ENCODE results near the gene COQ2.
"Not testable (repeated sequence)": the region's sequence is repeated elsewhere in the genome, so short reads cannot be mapped to it uniquely, and the experiment has no call there.

The COQ2 gene

DNA sequence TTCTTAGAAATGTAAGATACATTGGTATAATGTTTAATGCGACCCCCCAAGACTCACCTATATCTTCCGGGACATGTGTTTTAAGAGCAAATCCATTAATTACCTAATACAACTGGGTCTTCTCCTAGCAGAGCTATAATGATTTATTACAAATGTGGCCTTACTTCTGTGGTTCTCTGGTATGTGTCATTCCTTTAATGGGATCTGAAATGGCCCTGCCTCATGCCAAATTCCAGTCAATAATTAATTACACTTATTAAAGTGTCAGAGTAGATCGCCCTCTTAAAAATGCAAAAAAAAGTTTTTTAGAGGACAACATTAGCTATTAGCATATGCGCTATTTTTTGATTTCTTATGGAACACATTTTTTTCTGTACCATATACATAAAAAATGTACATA is 33.1 kb upstream of the COQ2 start:
- Histone ChIP-seq H3K4me3 (ENCODE audit: insufficient read depth, low read depth, low read length) (no peak overlapping the region), H3K36me3 (ENCODE audit: control insufficient read depth, insufficient read depth, low read length) (no peaks in the 10 kb centered on the region), H3K9me3 (ENCODE audit: control insufficient read depth, low read length) (no peaks in the 10 kb centered on the region), H3K27ac (ENCODE audit: insufficient read depth, low read depth, low read length, poor library complexity, severe bottlenecking) (no peak overlapping the region), H3K27me3 (ENCODE audit: control insufficient read depth, insufficient read depth, low read length, poor library complexity, severe bottlenecking) (no peaks in the 10 kb centered on the region), H3K4me1 (ENCODE audit: control insufficient read depth, insufficient read depth, low read length) (no peaks in the 10 kb centered on the region)
- WGBS, 2 experiments: 96% methylated on average over 3 of the region's 4 CpGs; no CpG with 5 or more reads in 1 of the 2 experiments

DNA sequence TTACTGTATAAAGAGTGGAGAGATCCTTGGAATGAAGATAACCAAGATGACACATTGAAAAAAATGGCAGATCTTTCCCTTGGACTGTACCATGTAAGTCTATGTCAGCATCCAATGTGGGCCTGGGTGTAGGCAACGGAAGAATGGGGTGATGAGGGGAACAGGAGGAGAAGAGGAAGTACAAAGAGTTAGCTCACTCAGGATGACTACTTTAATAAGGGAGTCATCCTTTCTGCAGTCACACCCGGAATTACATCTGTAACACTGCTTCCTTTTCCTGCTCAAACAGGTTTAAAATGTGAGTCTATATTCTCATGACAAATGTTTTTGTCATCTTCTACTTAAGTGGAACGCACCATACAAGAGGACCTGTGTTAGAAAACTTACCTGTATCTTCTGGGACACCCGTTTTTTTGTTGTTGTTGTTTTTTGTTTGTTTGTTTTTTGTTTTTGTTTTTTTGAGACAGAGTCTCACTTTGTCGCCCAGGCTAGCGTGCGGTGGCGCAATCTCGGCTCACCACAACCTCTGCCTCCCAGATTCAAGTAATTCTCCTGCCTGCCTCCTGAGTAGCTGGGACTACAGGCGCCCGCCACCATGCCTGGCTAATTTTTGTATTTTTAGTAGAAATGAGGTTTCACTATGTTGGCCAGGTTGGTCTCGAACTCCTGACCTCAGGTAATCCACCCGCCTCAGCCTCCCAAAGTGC is 32.0 kb upstream of the COQ2 start:
- H3K4me1 ChIP-seq (ENCODE audit: control insufficient read depth, insufficient read depth, low read length): no peaks in the 10 kb centered on the region
- 83 to 89% methylated on average over 13 of the region's 13 CpGs for WGBS, 2 experiments

DNA sequence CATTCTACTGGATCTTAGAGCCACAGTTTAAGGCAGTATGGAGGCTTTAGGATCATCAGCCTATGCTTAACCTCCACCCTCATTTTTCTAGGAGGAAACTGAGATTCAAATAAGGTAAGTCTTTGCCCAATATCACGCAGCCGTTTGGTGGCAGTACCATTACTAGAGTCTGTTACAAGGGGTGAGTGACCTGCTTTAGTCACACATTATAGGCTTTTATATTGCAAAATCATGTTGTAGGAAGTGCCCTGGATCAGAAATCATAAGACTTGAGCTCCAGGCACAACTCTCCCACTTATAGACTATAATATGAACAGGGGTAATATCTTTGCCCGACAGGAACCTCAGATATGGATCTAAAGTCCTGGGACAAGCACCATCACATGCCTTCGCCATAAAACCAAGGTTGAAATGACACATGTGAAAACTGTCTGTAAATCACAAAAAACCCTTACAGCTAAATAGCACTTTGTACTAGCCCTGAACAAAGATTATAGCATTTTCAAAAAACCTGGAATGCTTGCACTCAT is 30.8 kb upstream of the COQ2 start:
- Histone ChIP-seq H3K27me3 (ENCODE audit: control insufficient read depth, insufficient read depth, low read length, poor library complexity, severe bottlenecking) (no peaks in the 10 kb centered on the region), H3K27ac (ENCODE audit: insufficient read depth, low read depth, low read length, poor library complexity, severe bottlenecking) (no peak overlapping the region), H3K4me3 (ENCODE audit: insufficient read depth, low read depth, low read length) (no peak overlapping the region), H3K9me3 (ENCODE audit: control insufficient read depth, low read length) (no peaks in the 10 kb centered on the region), H3K4me1 (ENCODE audit: control insufficient read depth, insufficient read depth, low read length) (no peaks in the 10 kb centered on the region), H3K36me3 (ENCODE audit: control insufficient read depth, insufficient read depth, low read length) (no peaks in the 10 kb centered on the region)
- 92 to 95% methylated on average over 4 of the region's 4 CpGs for WGBS, 2 experiments

More for the DNA sequence above, 32.0 kb upstream of the COQ2 start:
- Histone ChIP-seq H3K4me3 (ENCODE audit: insufficient read depth, low read depth, low read length) (no peak overlapping the region), H3K27ac (ENCODE audit: insufficient read depth, low read depth, low read length, poor library complexity, severe bottlenecking) (no peak overlapping the region), H3K27me3 (ENCODE audit: control insufficient read depth, insufficient read depth, low read length, poor library complexity, severe bottlenecking) (no peaks in the 10 kb centered on the region), H3K9me3 (ENCODE audit: control insufficient read depth, low read length) (no peaks in the 10 kb centered on the region), H3K36me3 (ENCODE audit: control insufficient read depth, insufficient read depth, low read length) (no peaks in the 10 kb centered on the region)

DNA sequence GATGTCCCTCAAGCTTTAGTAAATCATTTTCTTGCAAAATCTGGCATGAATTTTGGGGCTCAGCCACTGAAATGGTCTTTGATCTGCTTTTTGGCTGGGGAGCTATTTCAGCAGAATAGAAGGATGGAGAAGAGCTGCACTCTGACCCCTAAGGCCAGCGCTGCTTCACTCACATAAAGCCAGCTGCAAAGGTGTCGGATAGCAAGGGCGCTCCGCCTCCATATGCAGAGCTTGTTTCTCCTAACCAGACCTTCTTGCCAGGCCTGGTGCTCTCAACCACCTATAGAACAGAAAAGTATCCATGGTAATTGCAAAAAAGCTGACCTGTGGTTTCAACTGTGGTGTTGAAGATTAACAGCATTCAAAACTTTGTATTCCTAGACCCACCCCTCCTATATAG is 24.1 kb upstream of the COQ2 start:
- Histone ChIP-seq H3K27me3 (ENCODE audit: control insufficient read depth, insufficient read depth, low read length, poor library complexity, severe bottlenecking) (no peaks in the 10 kb centered on the region), H3K27ac (ENCODE audit: insufficient read depth, low read depth, low read length, poor library complexity, severe bottlenecking) (no peak overlapping the region), H3K36me3 (ENCODE audit: control insufficient read depth, insufficient read depth, low read length) (no peaks in the 10 kb centered on the region), H3K9me3 (ENCODE audit: control insufficient read depth, low read length) (no peaks in the 10 kb centered on the region), H3K4me1 (ENCODE audit: control insufficient read depth, insufficient read depth, low read length) (peaks cover 9% of the 10 kb centered on the region), H3K4me3 (ENCODE audit: insufficient read depth, low read depth, low read length) (no peak overlapping the region)
- WGBS, 2 experiments: 35 to 38% methylated on average over 4 of the region's 4 CpGs

DNA sequence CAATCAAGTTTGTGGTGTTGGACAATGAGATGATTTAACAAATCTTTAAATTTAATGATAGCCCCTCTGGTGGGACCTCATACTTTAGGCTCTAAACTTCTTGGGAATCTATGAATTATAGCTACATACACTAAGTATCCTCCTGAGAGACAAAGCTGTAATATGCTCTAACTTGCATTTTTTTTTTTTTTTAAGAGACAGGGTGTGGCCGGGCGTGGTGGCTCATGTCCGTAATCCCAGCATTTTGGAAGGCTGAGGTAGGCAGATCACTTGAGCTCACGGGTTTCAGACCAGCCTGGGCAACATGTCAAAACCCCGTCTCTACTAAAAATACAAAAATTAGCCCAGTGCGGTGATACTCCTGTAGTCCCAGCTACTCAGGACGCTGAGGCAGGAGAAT is 23.3 kb upstream of the COQ2 start:
- Histone ChIP-seq H3K4me3 (ENCODE audit: insufficient read depth, low read depth, low read length) (no peak overlapping the region), H3K36me3 (ENCODE audit: control insufficient read depth, insufficient read depth, low read length) (no peaks in the 10 kb centered on the region), H3K9me3 (ENCODE audit: control insufficient read depth, low read length) (no peaks in the 10 kb centered on the region), H3K27me3 (ENCODE audit: control insufficient read depth, insufficient read depth, low read length, poor library complexity, severe bottlenecking) (no peaks in the 10 kb centered on the region), H3K4me1 (ENCODE audit: control insufficient read depth, insufficient read depth, low read length) (peaks cover 9% of the 10 kb centered on the region), H3K27ac (ENCODE audit: insufficient read depth, low read depth, low read length, poor library complexity, severe bottlenecking) (no peak overlapping the region)
- WGBS, 2 experiments: 81% methylated on average over 7 of the region's 7 CpGs

DNA sequence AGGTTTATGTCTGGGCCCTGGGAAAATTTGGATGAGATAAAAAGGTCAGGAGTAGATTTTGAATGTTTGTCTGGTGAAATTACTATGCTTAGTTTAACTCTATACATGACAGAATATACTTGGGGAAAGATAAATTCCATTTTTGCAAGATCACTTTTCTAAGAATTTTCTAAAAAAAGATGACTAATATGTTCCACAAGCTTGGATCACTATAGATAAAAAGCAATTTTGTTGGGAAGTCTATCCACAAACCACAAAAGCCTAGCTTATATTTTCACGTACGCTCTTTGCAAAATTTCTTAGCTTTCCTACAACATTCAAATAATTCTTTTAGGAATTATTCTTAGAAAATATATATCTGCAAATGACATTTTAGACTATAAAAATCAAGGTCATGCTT is 20.6 kb upstream of the COQ2 start:
- no peaks in the 10 kb centered on the region for H3K36me3 ChIP-seq (ENCODE audit: control insufficient read depth, insufficient read depth, low read length)
- H3K27me3 ChIP-seq (ENCODE audit: control insufficient read depth, insufficient read depth, low read length, poor library complexity, severe bottlenecking): no peaks in the 10 kb centered on the region
- peaks cover 9% of the 10 kb centered on the region for H3K4me1 ChIP-seq (ENCODE audit: control insufficient read depth, insufficient read depth, low read length)
- WGBS, 2 experiments: 100% methylated on average over 1 of the region's 2 CpGs; no CpG with 5 or more reads in 1 of the 2 experiments
- no peak overlapping the region for H3K27ac ChIP-seq (ENCODE audit: insufficient read depth, low read depth, low read length, poor library complexity, severe bottlenecking)
- no peak overlapping the region for H3K4me3 ChIP-seq (ENCODE audit: insufficient read depth, low read depth, low read length)
- no peaks in the 10 kb centered on the region for H3K9me3 ChIP-seq (ENCODE audit: control insufficient read depth, low read length)

DNA sequence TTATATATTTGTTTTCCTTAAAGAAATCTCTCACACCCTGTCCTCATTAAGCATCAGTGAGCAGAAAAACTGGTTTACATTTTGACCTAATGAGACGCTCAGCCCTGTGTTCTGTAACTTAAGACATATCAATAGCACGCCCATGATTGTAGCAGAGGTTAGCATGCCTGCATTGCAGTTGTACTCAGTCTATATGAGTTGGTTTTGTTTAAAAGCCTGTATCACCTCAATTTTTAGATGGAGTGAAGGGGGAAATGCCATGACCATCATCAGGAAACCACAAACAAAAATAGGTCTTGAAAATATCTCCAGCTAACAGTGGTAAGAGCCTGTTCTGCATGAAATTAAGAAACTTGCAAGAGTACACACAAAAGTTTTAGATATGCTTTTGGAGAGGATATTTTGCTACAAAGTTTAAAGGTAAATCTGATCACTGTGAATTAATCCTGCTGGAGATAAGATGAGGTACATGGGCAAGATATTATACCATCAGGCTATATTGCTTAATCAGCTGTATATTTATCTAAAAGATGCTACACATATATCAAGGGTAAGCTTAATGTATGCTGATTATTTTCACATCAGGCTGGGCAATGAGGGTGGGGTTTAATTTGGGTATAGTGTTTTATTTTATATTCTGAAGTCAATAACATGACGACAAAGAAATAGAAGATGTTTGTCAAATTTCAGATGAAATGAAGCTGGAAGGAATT is 13.1 kb upstream of the COQ2 start:
- H3K27me3 ChIP-seq (ENCODE audit: control insufficient read depth, insufficient read depth, low read length, poor library complexity, severe bottlenecking): no peaks in the 10 kb centered on the region
- WGBS, 2 experiments: 93 to 94% methylated on average over 3 of the region's 3 CpGs
- H3K9me3 ChIP-seq (ENCODE audit: control insufficient read depth, low read length): no peaks in the 10 kb centered on the region
- no peak overlapping the region for H3K27ac ChIP-seq (ENCODE audit: insufficient read depth, low read depth, low read length, poor library complexity, severe bottlenecking)
- no peaks in the 10 kb centered on the region for H3K36me3 ChIP-seq (ENCODE audit: control insufficient read depth, insufficient read depth, low read length)
- no peak overlapping the region for H3K4me3 ChIP-seq (ENCODE audit: insufficient read depth, low read depth, low read length)
- H3K4me1 ChIP-seq (ENCODE audit: control insufficient read depth, insufficient read depth, low read length): no peaks in the 10 kb centered on the region

DNA sequence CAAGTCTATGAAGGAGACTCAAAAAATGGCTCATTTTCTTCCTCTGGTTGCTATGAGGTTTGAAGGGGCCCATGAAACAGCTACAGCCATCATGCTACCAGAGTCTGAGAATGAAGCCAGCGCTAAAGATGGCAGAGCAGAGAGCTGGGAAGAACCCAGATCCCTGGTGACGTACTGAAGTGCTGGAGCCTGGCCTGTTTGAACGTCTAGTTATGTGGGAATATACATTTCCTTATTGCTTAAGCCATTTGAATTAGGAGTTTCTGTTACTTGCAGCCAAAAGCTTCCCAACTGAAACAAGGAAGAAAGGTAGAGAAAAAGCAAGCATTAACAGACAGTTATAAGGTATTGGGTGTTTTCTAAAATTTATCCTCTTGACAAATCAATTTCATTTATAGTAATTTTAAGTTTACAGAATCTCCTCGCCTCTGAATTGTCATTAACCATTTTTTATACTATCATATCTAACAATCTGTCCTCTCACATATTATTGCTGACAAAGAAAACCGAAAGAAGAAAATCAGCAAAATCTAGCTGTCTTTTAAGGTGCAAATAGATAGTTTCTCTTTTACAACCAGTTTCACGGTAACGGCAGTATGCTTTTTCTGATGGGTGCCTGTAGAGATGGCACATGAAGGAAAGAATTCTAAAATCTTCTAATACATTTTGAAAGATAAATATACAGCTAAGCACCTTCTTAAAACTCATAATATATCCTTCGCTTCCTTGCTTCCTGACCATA is 8.9 kb upstream of the COQ2 start:
- 87 to 88% methylated on average over 6 to 8 of the region's 8 CpGs for WGBS, 2 experiments
- H3K27ac ChIP-seq (ENCODE audit: insufficient read depth, low read depth, low read length, poor library complexity, severe bottlenecking): no peak overlapping the region
- H3K4me1 ChIP-seq (ENCODE audit: control insufficient read depth, insufficient read depth, low read length): no peaks in the 10 kb centered on the region
- H3K36me3 ChIP-seq (ENCODE audit: control insufficient read depth, insufficient read depth, low read length): no peaks in the 10 kb centered on the region
- H3K27me3 ChIP-seq (ENCODE audit: control insufficient read depth, insufficient read depth, low read length, poor library complexity, severe bottlenecking): no peaks in the 10 kb centered on the region
- H3K9me3 ChIP-seq (ENCODE audit: control insufficient read depth, low read length): no peaks in the 10 kb centered on the region
- no peak overlapping the region for H3K4me3 ChIP-seq (ENCODE audit: insufficient read depth, low read depth, low read length)

DNA sequence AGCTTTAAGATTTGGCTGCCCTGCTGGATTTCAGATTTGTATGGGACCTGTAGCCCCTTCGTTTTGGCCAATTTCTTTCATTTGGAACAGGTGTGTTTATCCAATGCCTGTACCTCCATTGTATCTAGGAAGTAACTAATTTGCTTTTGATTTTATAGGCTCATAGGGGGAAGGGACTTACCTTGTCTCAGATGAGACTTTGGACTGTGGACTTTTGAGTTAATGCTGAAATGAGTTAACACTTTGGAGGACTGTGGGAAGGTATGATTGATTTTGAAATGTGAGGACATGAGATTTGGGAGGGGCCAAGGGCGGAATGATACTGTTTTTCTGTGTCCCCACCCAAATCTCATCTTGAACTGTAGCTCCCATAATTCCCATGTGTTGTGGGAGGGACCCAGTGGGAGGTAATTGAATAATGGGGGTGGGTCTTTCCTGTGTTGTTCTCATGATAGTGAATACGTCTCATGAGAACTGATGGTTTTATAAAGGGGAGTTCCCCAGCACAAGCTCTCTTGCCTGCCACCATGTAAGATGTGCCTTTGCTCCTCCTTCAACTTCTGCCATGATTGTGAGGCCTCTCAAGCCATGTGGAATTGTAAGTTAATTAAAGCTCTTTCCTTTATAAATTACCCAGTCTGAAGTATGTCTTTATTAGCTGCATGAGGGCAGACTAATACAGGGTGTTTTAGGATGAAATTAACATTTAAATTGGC is 5.6 kb upstream of the COQ2 start:
- WGBS, 2 experiments: 88 to 92% methylated on average over 3 of the region's 3 CpGs
- not testable (repeated sequence) for H3K27ac ChIP-seq (ENCODE audit: insufficient read depth, low read depth, low read length, poor library complexity, severe bottlenecking); H3K36me3 ChIP-seq (ENCODE audit: control insufficient read depth, insufficient read depth, low read length); H3K4me1 ChIP-seq (ENCODE audit: control insufficient read depth, insufficient read depth, low read length); H3K27me3 ChIP-seq (ENCODE audit: control insufficient read depth, insufficient read depth, low read length, poor library complexity, severe bottlenecking); H3K4me3 ChIP-seq (ENCODE audit: insufficient read depth, low read depth, low read length); H3K9me3 ChIP-seq (ENCODE audit: control insufficient read depth, low read length)

All from ectodermal cell (in vitro differentiated cells).